ENCODE results near the gene TRIO. TPM values are rescaled to one million over a fixed set of nuclear protein-coding genes. Genes with fewer than 3 reads are reported as not detected.

Gene TRIO
- total and polyA plus RNA-seq, 2 of the 8 experiments (the other 6 are each of a cell fraction or from before 2014, with no cell fraction given) = 35.1 to 69.1 TPM

- Histone ChIP-seq H4K5ac (ENCODE audit: insufficient read length, low read depth, low read length) (no peak overlapping the region), H3K4me2 (ENCODE audit: insufficient read depth in 1 of 2, low read depth in 2 of 2, low read length in 2 of 2) (no peak overlapping the region), H4K20me1 (replicated peaks in 1 of 2; ENCODE audit: control insufficient read depth in 1 of 2, insufficient read depth in 2 of 2, low read length in 2 of 2) (peaks cover 0 to 1% of the 10 kb centered on the region in 2 experiments), H3K27me3 (replicated peaks in 1 of 4; ENCODE audit: control insufficient read depth in 3 of 4, extremely low read depth in 1 of 4, insufficient read depth in 3 of 4, low read length in 3 of 4) (no peaks in the 10 kb centered on the region), H3K23me2 (ENCODE audit: low read depth, low read length) (no peaks in the 10 kb centered on the region), H3K9me3 (ENCODE audit: insufficient read depth in 2 of 2, low read depth in 1 of 2, low read length in 1 of 2) (no peaks in the 10 kb centered on the region), H2BK15ac (ENCODE audit: low read length) (no peak overlapping the region), H3K4me1 (replicated peaks in 1 of 4; ENCODE audit: control insufficient read depth in 3 of 4, insufficient read depth in 4 of 4, low read length in 3 of 4) (peaks cover 4 to 13% (median 7%) of the 10 kb centered on the region in 4 experiments; a peak in 4 of 7 replicates), H2BK20ac (ENCODE audit: low read length) (no peak overlapping the region), H3K14ac (ENCODE audit: insufficient read length) (no peak overlapping the region), H2AK5ac (ENCODE audit: low read depth, low read length) (no peak overlapping the region), H2BK120ac (replicated peaks; ENCODE audit: low read depth, low read length) (no peak overlapping the region), H3K79me2 (ENCODE audit: control insufficient read depth in 1 of 2, insufficient read depth in 2 of 2, low read length in 2 of 2) (peaks cover 0 to 6% of the 10 kb centered on the region in 2 experiments; a peak in 1 of 4 replicates), H4K91ac (replicated peaks; ENCODE audit: insufficient read length, low read length) (no peak overlapping the region), H3K27ac (ENCODE audit: low read depth, low read length) (no peak overlapping the region), H3K23ac (ENCODE audit: insufficient read length) (no peak overlapping the region), H2BK5ac (ENCODE audit: low read depth, low read length) (no peak overlapping the region), H3K18ac (ENCODE audit: extremely low read depth, low read length) (no peak overlapping the region), H3K56ac (replicated peaks; ENCODE audit: insufficient read length, low read depth, low read length) (no peak overlapping the region), H2BK12ac (ENCODE audit: low read depth, low read length) (no peak overlapping the region), H2AFZ (ENCODE audit: low read length) (no peak overlapping the region), H3K79me1 (ENCODE audit: low read depth, low read length) (0 out of 2 replicates have a peak, but pooled peaks cover 2% of the 10 kb centered on the region), H3K36me3 (ENCODE audit: control insufficient read depth in 2 of 4, insufficient read depth in 4 of 4, low read length in 3 of 4) (peaks cover 5 to 14% (median 10%) of the 10 kb centered on the region in 4 experiments; a peak in 5 of 8 replicates), H3K4ac (replicated peaks; ENCODE audit: insufficient read length, low read depth, low read length) (no peak overlapping the region), H4K8ac (ENCODE audit: extremely low read depth, insufficient read depth, low read length) (no peak overlapping the region), H3K9ac (replicated peaks in 1 of 4; ENCODE audit: extremely low read depth in 1 of 4, low read depth in 3 of 4, low read length in 3 of 4) (no peak overlapping the region), H3K4me3 (ENCODE audit: extremely low read depth in 1 of 4, insufficient read depth in 2 of 4, low read depth in 3 of 4, low read length in 4 of 4) (no peak overlapping the region)
- DNase-seq (ENCODE audit: low read depth in 1 of 2, low spot score in 2 of 2) = no peak
- WGBS, 2 experiments (ENCODE audit: extremely low coverage in 1 of 2, insufficient coverage in 1 of 2, insufficient read length in 1 of 2, insufficient replicate concordance in 2 of 2, low coverage in 1 of 2, low lambda C conversion rate in 2 of 2, missing lambda C conversion rate in 1 of 2) = 88% methylated on average over 7 of the region's 7 CpGs; no CpG with 5 or more reads in 1 of the 2 experiments
- POLR2A ChIA-PET (ENCODE audit: partially characterized antibody) = interaction anchor here (0.9 to 1.1 kb wide), 2 partner anchors 8 to 15 kb away, joined by 3 to 4 read pairs; no protein-coding TSS in a partner anchor
- CTCF ChIA-PET (ENCODE audit: partially characterized antibody) = interaction anchor here (0.6 to 5.3 kb wide), 8 partner anchors 9 to 349 kb away, joined by 3 to 41 read pairs (median 3); no protein-coding TSS in a partner anchor
- no peak for FAIRE-seq
Measured at GRCh38 chr5:14337593-14337992, 194.5 kb downstream of the TRIO start.
